Sigmoid colon (tissue), 7 donors: ENCODE measurements around the gene SOCS6. TPM values are rescaled to one million over a fixed set of nuclear protein-coding genes. Genes with fewer than 3 reads are reported as not detected.

Experiments used
- DNase-seq: peaks from one replicate; pipeline ENCODE4 v3.0.0-alpha.2; 2019
- H3K27ac ChIP-seq, 4 donors: fragments of 200-600 bp; sonication (generic); one replicate each; pipeline ENCODE4 v1.5.1; 2016 to 2019; ENCODE audit warnings: mild to moderate bottlenecking in 1 of 4
- H3K27me3 ChIP-seq, 3 donors: fragments of 200-600 bp; sonication (generic); one replicate each; pipeline ENCODE4 v1.5.1; 2019; ENCODE audit warnings: mild to moderate bottlenecking in 1 of 3
- H3K36me3 ChIP-seq, 4 donors: fragments of 200-600 bp; sonication (generic); one replicate each; pipeline ENCODE4 v1.5.1; 2016 to 2019
- H3K4me1 ChIP-seq, 4 donors: fragments of 200-600 bp; sonication (generic); one replicate each; pipeline ENCODE4 v1.5.1; 2017 to 2019
- H3K4me3 ChIP-seq, 4 donors: fragments of 200-600 bp; sonication (generic); one replicate each; pipeline ENCODE4 v1.5.1; 2017 to 2019; ENCODE audit warnings: mild to moderate bottlenecking in 2 of 4, moderate library complexity in 1 of 4
- H3K9me3 ChIP-seq, 4 donors: fragments of 200-600 bp in 3 of 4; sonication (generic) in 3 of 4; one replicate each; pipeline versions ENCODE4 v1.5.1 to v1.6.1; 2013 to 2019
- CTCF ChIP-seq, 4 experiments: fragments of 450-650 bp in 3 of 4; fragments of 200-600 bp in 1 of 4; IDR thresholded peaks; one replicate each; pipeline ENCODE4 v1.5.1; 2016 to 2019; ENCODE audit warnings: antibody characterized with exemption in 4 of 4, mild to moderate bottlenecking in 3 of 4, moderate library complexity in 2 of 4
- EP300 ChIP-seq, 4 donors: sonication (generic); formaldehyde crosslinking; IDR thresholded peaks; one replicate each; pipeline ENCODE4 v1.6.1; 2017; ENCODE audit warnings: antibody characterized with exemption in 4 of 4
- POLR2A ChIP-seq, 2 donors: fragments of 450-650 bp; IDR thresholded peaks; one replicate each; pipeline ENCODE4 v1.6.1; 2016; ENCODE audit warnings: antibody characterized with exemption in 2 of 2, mild to moderate bottlenecking in 2 of 2, moderate library complexity in 2 of 2
- POLR2AphosphoS5 ChIP-seq, 4 donors: sonication (generic); formaldehyde crosslinking; IDR thresholded peaks; one replicate each; pipeline ENCODE4 v1.6.1; 2017; ENCODE audit warnings: antibody characterized with exemption in 4 of 4
- WGBS, 2 donors: extraction: QIAGEN DNeasy Blood & Tissue Kit; methylation state at CpG; one replicate each; pipeline ENCODE4 v1.1.7; 2013; 5-methylcytosine and 5-hydroxymethylcytosine counted together
- intact Hi-C: fragments of 100-400 bp; cut with DNase I; formaldehyde crosslinking; loops from one replicate; pipeline ENCODE4 v1.15.1; 2023
- polyA plus RNA-seq, 3 donors: library from polyadenylated mRNA; stranded (reverse); fragments of 200-250 nt; gene quantifications; one replicate each; pipeline ENCODE4 v1.2.3, GENCODE V29; 2013
- total RNA-seq, 4 donors: library from RNA; depleted of rRNA; stranded (reverse); fragments of >200 nt; gene quantifications; one replicate each; pipeline ENCODE4 v1.1.0, GENCODE V29; 2016
- donor health status: healthy with polysubstance abuse.
- donor health status: Bipolar disorder and iron deficiency.
- donor health status: healthy.

The SOCS6 gene
- total and polyA plus RNA-seq, 7 donors, result 11.4 to 23.9 (median 18.5) TPM

- TF ChIP-seq EP300 (IDR thresholded peaks at IDR 0.05), result no peak
- TF ChIP-seq CTCF (IDR thresholded peaks at IDR 0.05), result no peak
- TF ChIP-seq POLR2AphosphoS5 (IDR thresholded peaks at IDR 0.05), result no peak
- no peak for TF ChIP-seq POLR2A (IDR thresholded peaks at IDR 0.05)
- 68 to 70% methylated on average over 5 of the region's 5 CpGs for WGBS, 2 donors
- DNase-seq, result no peak
These were observed 84.2 kb downstream of the SOCS6 start for GRCh38 chr18:70373042-70373519.

GRCh38 chr18:70374154-70374553 is 85.3 kb downstream of the SOCS6 start:
- intact Hi-C loops, result no loop called here
- H3K27me3 ChIP-seq, result no peaks in the 10 kb centered on the region
- 96 to 97% methylated on average over 2 of the region's 2 CpGs for WGBS, 2 donors
- no peak overlapping the region for H3K27ac ChIP-seq
- DNase-seq, result no peak
- no peak overlapping the region for H3K4me3 ChIP-seq
- H3K9me3 ChIP-seq, result no peaks in the 10 kb centered on the region
- TF ChIP-seq EP300 (IDR thresholded peaks at IDR 0.05) (no peak), POLR2AphosphoS5 (IDR thresholded peaks at IDR 0.05) (no peak), CTCF (IDR thresholded peaks at IDR 0.05) (no peak), POLR2A (IDR thresholded peaks at IDR 0.05) (no peak)
- no peaks in the 10 kb centered on the region for H3K4me1 ChIP-seq
- no peaks in the 10 kb centered on the region for H3K36me3 ChIP-seq

More at GRCh38 chr18:70373042-70373519, 84.2 kb downstream of the SOCS6 start:
- intact Hi-C loops, result no loop called here
- H3K27me3 ChIP-seq, result no peaks in the 10 kb centered on the region
- no peak overlapping the region for H3K27ac ChIP-seq
- no peak overlapping the region for H3K4me3 ChIP-seq
- no peaks in the 10 kb centered on the region for H3K4me1 ChIP-seq
- H3K9me3 ChIP-seq, result no peaks in the 10 kb centered on the region
- no peaks in the 10 kb centered on the region for H3K36me3 ChIP-seq

GRCh38 chr18:70376137-70376913 is 87.5 kb downstream of the SOCS6 start:
- Histone ChIP-seq H3K27ac (no peak overlapping the region), H3K4me3 (no peak overlapping the region), H3K4me1 (no peaks in the 10 kb centered on the region), H3K27me3 (no peaks in the 10 kb centered on the region), H3K9me3 (no peaks in the 10 kb centered on the region), H3K36me3 (no peaks in the 10 kb centered on the region)
- TF ChIP-seq CTCF (IDR thresholded peaks at IDR 0.05) (no peak), POLR2AphosphoS5 (IDR thresholded peaks at IDR 0.05) (no peak), EP300 (IDR thresholded peaks at IDR 0.05) (no peak), POLR2A (IDR thresholded peaks at IDR 0.05) (no peak)
- DNase-seq, result no peak
- intact Hi-C loops, result no loop called here
- WGBS, 2 donors, result 74 to 88% methylated on average over 15 of the region's 15 CpGs

GRCh38 chr18:70376914-70377258 is 88.0 kb downstream of the SOCS6 start:
- intact Hi-C loops, result no loop called here
- Histone ChIP-seq H3K4me3 (no peak overlapping the region), H3K27ac (no peak overlapping the region), H3K4me1 (no peaks in the 10 kb centered on the region), H3K27me3 (no peaks in the 10 kb centered on the region), H3K36me3 (no peaks in the 10 kb centered on the region), H3K9me3 (no peaks in the 10 kb centered on the region)
- WGBS, 2 donors, result 16 to 66% methylated on average over 4 of the region's 4 CpGs
- no peak for DNase-seq
- TF ChIP-seq POLR2AphosphoS5 (IDR thresholded peaks at IDR 0.05), result no peak
- TF ChIP-seq POLR2A (IDR thresholded peaks at IDR 0.05), result no peak
- no peak for TF ChIP-seq CTCF (IDR thresholded peaks at IDR 0.05)
- no peak for TF ChIP-seq EP300 (IDR thresholded peaks at IDR 0.05)
